ENCODE data around the gene FOSL1.

The FOSL1 gene

DNA sequence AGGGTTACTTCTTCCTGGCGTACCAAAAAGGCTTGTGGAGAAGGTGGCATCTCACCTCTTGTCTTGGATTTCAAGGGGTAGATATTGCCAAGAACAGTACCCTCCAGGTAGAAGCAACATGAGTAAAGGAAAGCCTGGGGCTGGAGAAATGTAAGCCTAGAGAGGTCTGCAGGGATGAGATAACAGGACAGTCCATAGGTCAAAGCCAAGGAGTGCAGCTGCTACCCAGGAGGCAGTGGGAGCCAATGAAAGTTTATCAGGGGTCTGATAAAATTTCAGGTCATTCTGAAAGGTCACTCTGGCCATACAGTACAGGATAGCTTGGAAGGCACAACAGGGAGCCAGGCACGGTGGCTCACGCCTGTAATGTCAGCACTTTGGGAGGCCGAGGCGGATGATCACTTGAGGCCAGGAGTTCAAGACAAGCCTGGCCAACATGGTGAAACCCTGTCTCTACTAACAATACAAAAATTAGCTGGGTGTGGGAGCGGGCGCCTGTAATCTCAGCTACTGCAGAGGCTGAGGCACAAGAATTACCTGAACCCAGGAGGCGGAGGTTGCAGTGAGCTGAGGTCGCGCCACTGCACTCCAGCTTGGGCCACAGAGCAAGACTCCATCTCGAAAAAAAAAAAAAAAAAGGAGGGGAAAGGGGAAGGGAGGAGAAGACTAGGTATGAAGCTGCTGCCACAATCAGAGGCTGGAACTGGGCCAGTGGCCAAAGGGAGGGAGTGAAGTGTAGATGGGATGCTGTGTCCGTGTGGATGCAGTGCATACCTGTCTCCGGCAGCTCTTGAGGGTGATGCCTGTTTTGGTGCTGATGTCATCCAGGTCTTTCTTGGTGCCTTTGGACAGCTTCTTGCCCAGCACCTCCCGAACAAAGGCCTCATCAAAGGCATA is 13.1 kb downstream of the FOSL1 start:
- in situ Hi-C loops (cut with HindIII; ENCODE audit: low sequenced_read_pairs) = no loop called here
- no peak for DNase-seq (ENCODE audit: low read depth, low spot score)
- TF ChIP-seq, protein P1, sequence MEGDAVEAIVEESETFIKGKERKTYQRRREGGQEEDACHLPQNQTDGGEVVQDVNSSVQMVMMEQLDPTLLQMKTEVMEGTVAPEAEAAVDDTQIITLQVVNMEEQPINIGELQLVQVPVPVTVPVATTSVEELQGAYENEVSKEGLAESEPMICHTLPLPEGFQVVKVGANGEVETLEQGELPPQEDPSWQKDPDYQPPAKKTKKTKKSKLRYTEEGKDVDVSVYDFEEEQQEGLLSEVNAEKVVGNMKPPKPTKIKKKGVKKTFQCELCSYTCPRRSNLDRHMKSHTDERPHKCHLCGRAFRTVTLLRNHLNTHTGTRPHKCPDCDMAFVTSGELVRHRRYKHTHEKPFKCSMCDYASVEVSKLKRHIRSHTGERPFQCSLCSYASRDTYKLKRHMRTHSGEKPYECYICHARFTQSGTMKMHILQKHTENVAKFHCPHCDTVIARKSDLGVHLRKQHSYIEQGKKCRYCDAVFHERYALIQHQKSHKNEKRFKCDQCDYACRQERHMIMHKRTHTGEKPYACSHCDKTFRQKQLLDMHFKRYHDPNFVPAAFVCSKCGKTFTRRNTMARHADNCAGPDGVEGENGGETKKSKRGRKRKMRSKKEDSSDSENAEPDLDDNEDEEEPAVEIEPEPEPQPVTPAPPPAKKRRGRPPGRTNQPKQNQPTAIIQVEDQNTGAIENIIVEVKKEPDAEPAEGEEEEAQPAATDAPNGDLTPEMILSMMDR (IDR thresholded peaks at IDR 0.05; ENCODE audit: low read depth, low read length) = no peak
- peak overlapping the region; percentile 65 for H3K4me3 ChIP-seq (ENCODE audit: low read depth, low read length)

DNA sequence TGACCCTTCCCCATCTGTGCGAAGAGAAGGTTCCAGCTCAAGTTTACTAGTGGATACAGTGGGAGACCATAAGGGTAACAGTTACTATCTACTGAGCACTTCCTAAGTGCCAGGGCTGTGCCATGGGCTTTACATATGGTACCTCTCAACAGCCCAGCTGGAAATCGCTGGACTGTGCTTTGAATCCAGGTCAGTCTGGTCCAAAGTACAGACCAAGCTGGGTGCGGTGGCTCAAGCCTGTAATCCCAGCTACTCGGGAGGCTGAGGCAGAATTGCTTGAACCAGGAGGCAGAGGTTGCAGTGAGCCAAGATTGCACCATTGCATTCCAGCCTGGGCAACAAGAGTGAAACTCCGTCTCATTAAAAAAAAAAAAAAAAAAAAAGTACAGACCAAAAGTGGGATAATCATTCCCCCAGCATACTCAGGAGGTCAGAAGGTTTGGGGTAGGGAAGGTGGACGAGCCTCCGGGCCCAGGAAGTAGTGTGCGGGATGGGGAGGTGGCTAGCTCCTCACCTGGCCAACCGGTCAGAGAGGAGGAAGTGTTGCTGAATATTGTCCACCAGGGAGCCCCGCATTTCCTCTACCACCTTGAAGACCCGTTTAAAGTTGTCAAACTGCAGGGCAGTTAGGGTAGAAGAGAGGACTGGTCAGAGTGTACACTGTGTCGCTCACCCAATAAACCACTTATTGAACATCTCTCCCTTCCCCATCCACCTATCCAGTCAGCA is 14.2 kb downstream of the FOSL1 start:
- TF ChIP-seq, protein P1 (IDR thresholded peaks at IDR 0.05; ENCODE audit: low read depth, low read length) = no peak
- in situ Hi-C loops (cut with HindIII; ENCODE audit: low sequenced_read_pairs) = no loop called here
- H3K4me3 ChIP-seq (ENCODE audit: low read depth, low read length) = no peak overlapping the region
- DNase-seq (ENCODE audit: low read depth, low spot score) = no peak

DNA sequence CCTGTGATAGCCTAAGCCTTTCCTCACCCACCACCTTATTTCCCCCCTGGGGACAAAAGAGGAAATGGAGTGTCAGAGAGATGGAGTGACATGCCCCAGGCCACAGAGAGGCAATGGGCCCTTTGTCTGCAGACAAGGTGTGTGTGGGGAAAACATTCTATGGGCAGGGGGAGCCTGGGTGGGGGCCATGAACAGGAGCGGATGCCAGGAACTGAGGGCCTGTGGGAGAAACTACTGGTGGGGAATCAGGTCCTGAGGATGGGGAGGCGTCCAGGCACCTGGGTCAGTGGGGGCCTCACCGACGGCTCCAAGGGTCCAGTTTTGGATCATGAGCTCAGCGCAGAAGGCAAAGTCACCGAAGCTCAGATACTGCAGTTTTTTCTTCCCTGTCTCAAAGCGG is 15.0 kb downstream of the FOSL1 start:
- in situ Hi-C loops (cut with HindIII; ENCODE audit: low sequenced_read_pairs) = no loop called here
- H3K4me3 ChIP-seq (ENCODE audit: low read depth, low read length) = no peak overlapping the region

DNA sequence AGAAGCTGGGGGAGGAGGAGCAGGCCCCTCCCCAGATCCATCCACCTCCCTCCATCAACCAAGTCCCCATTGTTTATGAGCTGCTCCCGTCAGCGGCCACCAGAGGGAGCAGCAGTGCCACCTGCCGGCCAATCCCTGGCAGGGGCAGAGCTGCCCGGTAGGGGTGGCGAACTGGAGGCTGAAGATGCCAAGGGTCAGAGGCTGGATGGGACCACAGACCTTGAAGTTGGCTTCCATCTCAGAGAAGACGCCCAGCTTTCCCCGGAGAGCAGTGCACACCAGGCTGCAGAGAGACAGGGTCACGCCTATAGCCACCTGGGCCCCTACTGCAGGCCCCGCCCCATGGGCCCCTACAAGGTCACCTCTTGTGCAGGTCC is 15.5 kb downstream of the FOSL1 start:
- TF ChIP-seq, protein P1 (IDR thresholded peaks at IDR 0.05; ENCODE audit: low read depth, low read length) = peak; percentile 100
- DNase-seq (ENCODE audit: low read depth, low spot score) = peak; percentile 70
- in situ Hi-C loops (cut with HindIII; ENCODE audit: low sequenced_read_pairs) = no loop called here
- no peak overlapping the region for H3K4me3 ChIP-seq (ENCODE audit: low read depth, low read length)

More for the DNA sequence above, 15.0 kb downstream of the FOSL1 start:
- TF ChIP-seq, protein P1 (IDR thresholded peaks at IDR 0.05; ENCODE audit: low read depth, low read length) = no peak
- no peak for DNase-seq (ENCODE audit: low read depth, low spot score)

DNA sequence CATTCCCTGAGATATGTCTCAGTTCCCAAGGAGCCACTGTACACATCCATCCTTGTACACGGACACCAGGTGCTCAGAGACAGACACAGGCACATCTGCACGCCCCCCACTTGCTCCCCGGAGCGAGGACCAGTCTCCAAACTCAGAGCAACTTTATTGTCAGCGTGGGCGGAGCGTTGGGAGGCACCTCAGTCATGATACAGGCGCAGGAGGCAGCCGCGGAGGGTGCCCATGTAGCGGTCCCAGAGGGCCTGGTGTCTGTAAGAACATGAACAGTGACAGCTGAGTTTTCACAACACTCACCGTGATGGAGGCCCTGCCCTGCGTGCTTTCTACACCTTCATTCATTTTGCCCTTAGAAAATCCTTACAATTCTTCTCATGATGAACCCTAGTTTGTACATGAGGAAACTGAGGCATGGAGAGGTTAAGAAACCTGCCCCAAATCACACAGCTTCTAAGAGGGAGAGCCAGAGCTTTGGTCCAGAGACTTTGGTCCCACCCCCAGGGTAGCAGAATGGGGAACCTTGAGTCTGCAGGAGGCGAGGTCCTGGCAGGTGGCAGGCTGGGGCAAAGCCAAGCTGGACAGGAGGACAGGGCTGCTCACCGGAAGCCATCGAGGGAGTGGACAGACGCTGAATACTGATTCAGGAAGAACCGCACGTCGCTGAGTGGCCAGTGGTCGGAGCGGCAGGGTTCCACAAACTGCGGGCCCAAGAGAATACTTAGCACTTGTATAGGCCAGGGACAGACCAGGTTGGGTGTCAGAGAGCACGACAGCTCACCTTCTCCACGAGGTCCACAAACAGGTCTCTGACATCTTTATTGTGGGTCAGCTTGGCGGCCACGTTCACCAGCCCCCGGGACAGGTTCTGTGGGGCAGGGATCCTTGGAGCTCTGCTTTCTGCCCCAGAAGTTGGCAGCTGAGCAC is 16.1 kb downstream of the FOSL1 start:
- in situ Hi-C loops (cut with HindIII; ENCODE audit: low sequenced_read_pairs) = no loop called here
- H3K4me3 ChIP-seq (ENCODE audit: low read depth, low read length) = no peak overlapping the region
- TF ChIP-seq, protein P1 (IDR thresholded peaks at IDR 0.05; ENCODE audit: low read depth, low read length) = no peak
- no peak for DNase-seq (ENCODE audit: low read depth, low spot score)

All from astrocyte of the spinal cord (primary cell).